GM11168 (cell line): ENCODE results near the gene TFCP2L1.

Experiments used
- in situ Hi-C: fragments of 300-500 bp; cut with MboI; formaldehyde crosslinking; loops from one replicate; pipeline ENCODE4 v1.12.0; 2022; ENCODE audit warnings: low sequenced_read_pairs; ENCODE audit not compliant: unreplicated experiment

The TFCP2L1 gene

GRCh38 chr2:121245120-121245820, 39.7 kb downstream of the TFCP2L1 start:
- in situ Hi-C loops = no loop called here

DNA sequence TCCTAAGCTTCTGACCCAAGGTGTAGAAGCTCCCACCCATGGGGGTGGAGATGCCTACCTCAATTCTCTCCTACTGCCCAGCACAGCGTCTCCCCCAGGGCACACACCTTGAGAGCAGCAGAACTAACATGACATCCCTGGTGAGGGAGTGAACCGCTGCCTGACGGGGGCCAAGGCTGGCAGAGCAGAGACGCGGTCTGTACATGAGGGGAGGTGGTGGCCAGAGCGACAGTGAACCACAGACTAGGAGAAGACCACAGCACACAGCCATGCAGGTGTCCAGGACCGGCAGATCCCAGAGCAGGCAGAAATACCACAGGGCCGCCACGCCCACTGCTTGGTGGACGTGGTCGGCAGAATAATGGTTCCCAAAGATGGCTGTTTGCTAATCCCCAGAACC, 40.4 kb downstream of the TFCP2L1 start:
- in situ Hi-C loops = no loop called here

DNA sequence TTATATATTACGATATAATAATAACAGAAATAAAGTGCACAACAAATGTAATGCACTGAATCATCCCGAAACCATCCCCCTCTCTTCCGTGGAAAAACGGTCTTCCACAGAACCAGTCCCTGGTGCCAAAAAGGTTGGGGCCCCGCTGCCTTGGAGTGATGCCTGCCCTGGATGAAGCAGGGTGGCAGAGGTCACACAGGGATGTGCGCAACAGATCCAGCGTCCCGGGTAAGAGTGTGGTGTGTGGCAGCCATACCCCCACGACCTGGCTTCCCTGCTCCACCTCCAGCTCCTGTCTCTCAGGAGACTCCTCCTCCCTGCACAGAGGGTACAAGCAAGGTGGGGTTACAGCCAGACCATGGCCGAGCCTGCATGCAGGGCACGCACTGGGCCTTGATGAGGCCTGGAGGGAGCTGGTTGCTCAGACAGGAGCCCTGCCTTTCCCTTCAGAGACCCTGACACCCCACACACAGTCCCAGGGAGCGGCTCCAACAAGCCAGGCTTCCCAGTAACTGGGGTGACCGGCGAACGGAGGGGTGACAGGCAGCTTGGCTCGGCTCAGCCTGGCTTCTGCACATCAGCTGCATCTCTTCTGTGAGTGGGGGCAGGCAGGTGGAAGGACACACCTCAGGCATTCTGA, 41.1 kb downstream of the TFCP2L1 start:
- in situ Hi-C loops = no loop called here

DNA sequence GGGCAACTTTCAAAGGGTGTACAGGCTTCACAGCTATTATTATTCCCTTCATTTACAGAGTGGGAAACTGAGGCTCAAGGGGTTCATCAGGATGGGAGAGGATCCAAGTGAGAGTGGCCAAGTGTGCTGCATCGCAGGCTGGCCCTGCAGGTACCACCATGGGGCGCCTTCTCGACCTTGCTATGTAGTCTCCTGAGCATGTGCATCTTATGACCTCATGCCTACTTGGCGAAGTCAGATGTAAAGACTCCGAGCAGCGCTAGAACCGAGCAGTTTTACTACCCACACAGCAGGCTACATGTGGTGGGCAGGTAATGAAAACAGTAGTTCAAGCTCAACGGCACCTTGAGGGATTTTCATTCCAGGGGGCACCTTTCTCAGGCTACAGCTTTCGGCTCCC, 42.0 kb downstream of the TFCP2L1 start:
- in situ Hi-C loops = no loop called here

DNA sequence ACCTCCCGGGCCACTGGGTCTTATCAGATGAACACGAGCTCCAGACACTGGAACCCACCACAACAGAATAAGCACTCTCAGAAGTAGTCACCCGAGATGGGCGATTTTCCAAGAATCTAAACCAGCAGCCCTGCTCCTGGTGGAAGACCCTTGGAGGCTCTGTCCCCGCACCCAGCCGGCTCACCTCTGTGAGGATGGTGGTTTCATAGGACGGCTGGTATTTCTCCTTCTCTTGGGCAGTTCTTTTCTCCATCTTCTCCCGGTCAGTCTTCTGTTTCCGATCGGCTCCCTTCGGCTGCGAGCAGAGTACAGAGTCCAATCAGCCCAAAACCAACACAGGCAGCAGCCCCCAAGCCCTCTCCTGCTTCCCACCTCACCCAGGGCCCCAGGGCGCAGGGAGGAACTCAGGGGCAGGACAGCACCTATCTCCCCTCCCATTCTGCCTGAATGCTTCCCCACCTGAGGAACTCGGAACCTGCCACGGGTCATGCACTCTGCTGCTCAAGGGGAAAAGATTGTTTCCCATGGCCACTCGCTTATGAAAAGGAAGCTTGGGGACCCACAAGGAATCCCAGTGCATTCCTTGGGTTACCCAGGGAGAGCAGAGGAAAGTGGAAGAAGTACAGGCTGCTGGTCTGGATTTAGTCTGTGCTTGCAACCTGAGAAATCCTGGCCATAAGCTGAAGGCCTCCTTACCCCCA, 42.7 kb downstream of the TFCP2L1 start:
- in situ Hi-C loops = no loop called here

GRCh38 chr2:121241466-121241865, 43.5 kb downstream of the TFCP2L1 start:
- in situ Hi-C loops = no loop called here

DNA sequence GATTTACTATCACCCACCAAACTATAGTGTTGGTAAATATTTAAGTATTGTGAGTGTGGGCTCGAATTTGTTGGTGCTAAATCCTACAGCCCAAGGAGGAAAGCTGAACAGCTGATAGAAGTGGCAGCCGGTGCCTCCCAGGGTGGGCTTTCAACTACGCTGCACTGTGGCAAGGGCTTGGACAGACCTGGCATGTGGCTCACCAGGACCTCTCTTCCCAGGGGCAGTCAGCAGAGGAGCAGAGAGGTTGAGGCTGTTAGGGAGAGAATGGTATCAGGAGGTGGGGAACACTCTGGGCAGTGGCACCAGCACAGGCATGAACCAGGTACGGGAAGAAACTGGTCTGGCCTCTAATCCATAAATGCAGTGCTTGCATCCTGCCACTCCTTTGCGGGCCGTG, 44.6 kb downstream of the TFCP2L1 start:
- in situ Hi-C loops = no loop called here

GRCh38 chr2:121239969-121240368, 45.0 kb downstream of the TFCP2L1 start:
- in situ Hi-C loops = no loop called here

DNA sequence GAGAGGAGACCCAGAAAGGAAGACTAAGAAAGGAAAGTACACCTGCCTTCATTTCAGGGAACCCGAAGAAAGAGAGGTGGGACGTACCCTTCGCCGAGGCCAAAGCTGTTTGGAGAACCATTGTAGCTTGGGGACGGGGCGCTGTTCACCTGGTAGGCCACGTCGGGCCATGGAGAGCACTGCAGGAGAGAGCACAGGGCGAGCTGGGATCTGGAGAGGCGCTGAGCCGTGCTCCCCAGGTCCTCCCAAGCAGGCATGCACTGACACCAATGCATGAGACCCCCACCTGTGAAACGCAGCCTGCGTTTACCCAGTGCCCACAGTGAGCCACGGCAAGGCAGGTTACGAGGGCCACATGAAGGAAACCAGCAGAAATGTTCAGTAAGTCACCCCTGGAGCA, 45.5 kb downstream of the TFCP2L1 start:
- in situ Hi-C loops = no loop called here

- in situ Hi-C loops = no loop called here
Measured at GRCh38 chr2:121238828-121239227, 46.2 kb downstream of the TFCP2L1 start.

DNA sequence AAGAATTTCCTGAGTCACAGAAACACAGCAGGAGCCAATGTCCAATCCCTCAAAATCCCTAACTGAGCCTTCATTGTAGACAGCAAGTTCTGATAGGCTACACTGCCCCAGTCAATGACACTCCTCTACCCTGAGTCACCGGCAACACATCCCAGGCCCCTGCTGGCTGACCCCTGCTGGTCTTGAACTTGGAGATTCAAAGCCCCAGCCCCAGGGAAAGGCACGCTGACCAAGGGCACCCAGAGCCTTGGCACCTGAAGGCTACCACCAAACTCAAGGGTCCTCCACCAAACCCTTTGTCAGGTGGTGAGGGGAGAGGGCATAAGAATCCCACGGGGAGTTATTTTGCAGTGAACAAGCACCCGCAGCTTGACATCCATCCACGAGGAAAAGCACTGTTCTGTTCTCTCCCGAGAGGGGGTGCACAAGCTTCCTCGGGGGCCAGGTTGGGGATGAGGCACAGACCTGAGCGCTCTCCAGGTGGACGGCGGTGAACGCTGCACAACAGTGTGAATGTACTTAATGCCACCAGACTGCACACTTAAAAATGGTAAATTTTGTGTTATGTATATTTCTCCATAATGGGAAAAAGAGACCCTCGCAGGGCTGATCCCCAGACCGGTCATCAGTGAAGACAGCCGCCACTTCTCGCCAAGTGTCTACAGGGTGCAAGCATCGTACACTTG, 46.9 kb downstream of the TFCP2L1 start:
- in situ Hi-C loops = no loop called here

- in situ Hi-C loops = no loop called here
Measured at GRCh38 chr2:121237336-121237979, 47.5 kb downstream of the TFCP2L1 start.

DNA sequence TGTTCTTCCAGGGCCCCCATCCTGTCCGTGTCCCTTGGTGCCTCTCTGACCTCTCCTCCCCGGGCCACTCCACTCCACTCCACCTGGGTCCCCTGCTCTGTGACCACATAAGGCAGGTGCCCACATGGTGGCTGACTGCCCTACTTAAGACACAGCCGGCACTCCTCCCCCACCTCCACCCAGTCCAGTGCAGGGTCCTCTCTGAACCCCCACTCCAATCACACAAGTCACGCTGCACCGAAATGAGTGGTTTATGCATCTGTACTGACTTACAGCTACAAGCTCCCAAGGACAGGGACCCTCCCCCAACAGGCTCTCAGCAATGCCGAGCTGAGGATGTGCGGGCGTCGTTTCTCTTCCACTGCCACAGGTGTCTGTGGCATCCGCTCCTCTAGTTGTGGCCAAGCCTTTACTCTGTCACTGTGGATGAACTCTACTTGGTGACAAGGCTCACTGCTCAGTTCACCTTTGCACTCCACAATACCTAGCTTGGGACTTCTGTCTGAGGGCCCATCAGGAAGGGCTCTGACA, 48.3 kb downstream of the TFCP2L1 start:
- in situ Hi-C loops = no loop called here

GRCh38 chr2:121236101-121236640, 48.8 kb downstream of the TFCP2L1 start:
- in situ Hi-C loops = no loop called here

DNA sequence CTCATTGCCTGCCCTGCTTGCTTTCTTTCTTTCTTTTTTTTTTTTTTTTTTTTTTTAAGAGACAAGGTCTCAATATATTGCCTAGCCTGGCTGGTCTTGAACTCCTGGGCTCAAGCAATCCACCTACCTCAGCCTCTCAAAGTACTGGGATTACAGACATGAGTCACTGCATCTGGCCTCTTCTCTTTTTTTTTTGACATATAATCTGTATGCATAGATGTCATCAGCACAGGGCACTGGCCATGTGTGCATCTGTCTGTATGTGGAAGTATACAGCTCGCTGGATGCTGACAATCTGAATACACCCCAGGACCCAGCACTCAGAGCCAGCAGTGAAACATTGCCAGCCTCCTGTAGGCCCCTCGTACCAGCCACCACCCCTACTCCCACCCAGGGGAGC, 49.5 kb downstream of the TFCP2L1 start:
- in situ Hi-C loops = no loop called here

GRCh38 chr2:121234791-121235190, 50.2 kb downstream of the TFCP2L1 start:
- in situ Hi-C loops = no loop called here

- in situ Hi-C loops = no loop called here
Measured at GRCh38 chr2:121234144-121234543, 50.9 kb downstream of the TFCP2L1 start.

GRCh38 chr2:121233486-121234110, 51.4 kb downstream of the TFCP2L1 start:
- in situ Hi-C loops = no loop called here

DNA sequence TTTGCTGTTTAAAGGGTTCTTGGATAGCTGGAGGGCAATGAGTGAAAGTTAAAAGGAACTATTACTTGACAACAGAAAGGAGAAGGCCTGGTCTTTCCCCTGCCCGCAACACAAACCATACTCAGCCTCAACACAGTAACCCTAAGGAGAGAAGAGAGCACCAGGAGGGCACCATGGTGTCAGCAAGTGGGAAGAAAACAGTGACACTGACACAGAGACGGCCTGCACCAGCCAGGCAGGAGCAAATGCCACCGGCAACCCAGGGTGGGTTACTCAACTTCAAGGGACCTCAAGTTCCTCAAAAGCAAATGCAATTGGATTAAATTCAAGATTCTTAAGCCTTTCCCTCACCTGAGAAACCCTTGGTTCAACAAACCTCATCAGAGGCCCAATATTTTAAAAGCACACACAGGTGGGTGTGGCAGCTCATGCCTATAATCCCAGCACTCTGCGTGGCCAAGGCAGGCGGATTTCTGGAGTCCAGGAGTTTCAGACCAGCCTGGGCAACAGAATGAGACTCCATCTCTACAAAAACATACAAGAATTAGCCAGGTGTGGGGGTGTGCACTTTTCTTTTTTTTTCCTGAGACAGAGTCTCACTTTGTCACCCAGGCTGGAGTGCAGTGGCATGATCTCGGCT, 52.3 kb downstream of the TFCP2L1 start:
- in situ Hi-C loops = no loop called here
